GM19452 (cell line): ENCODE data around the gene PIGV.

Source experiments
- ATAC-seq: cut with Tn5 transposase; IDR thresholded peaks from one replicate; pipeline ENCODE4 v1.9.1; 2021; ENCODE audit not compliant: unreplicated experiment

The PIGV gene

DNA sequence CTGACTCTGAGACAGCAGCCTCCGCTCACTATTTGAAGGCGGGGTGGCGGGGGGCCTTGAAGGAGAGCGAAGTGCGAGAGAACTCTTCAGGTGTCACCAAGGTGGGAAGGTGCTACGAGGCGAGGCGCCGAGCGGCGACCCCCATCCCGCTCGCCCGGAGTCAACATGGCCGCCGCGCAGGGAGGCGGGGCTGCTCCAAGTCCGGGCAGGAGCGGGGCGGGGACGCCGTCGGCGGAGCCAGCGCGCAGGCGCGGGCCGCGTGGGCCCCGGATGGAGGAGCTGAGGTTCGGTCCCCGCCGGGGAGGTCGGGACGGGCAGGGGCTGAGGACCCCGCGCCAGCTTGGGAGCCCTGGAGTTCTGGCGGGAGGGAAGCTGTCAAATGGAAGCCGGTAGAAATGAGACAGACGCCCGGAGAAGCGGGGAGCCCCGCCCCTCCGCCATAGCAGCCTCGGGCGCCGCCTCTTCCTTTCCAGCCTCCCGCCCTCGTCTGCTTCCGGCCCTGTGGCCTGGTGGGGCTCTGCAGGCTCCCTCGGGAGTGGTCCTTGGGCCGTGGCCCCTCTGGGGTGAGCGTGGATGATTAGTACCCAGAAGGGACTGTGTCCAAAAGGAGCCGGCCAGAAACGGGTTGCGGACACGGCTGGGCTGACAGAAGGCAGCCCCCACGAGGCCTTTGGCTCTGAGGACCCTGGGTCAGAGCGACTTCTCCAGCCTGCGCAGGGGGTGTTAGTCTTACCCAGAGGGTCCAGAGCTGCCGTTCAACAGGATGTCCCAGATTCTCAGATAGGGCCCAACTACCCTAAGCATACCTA is at the start of gene PIGV:
PIGV (plus strand) TSS at position 245 of the 809 bp plus-strand sequence. CDS start 2,866 bp downstream, outside the sequence.
- ATAC-seq = peak; percentile 53

DNA sequence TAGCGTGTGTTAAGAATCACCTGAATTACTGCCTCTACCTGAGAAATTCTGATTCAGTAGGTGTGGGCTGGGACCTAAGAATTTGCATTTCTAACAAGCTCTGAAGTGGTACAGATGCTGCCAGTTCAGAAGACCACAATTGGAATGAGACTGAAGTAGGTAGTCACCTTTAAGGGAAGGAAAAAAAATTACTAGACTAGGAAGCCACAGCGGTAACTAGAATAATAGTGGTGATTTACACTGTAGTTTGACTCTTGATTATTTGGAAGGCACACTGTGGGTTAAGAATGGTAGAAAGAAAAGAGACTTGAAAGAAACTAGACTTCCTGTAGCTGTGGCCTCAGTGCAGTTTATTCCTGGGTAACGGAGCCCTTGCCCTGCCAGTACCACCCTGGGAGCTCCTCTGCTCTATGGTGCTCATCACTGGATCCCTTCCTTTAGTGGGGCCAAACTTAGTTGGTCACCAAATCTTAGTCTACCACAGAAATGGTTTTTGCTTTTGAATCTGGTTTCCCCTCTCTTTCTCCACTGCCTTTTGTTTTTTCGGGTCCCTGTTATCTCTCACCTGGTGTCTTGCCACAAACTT is 48.3 kb upstream of the PIGV start:
- no peak for ATAC-seq

DNA sequence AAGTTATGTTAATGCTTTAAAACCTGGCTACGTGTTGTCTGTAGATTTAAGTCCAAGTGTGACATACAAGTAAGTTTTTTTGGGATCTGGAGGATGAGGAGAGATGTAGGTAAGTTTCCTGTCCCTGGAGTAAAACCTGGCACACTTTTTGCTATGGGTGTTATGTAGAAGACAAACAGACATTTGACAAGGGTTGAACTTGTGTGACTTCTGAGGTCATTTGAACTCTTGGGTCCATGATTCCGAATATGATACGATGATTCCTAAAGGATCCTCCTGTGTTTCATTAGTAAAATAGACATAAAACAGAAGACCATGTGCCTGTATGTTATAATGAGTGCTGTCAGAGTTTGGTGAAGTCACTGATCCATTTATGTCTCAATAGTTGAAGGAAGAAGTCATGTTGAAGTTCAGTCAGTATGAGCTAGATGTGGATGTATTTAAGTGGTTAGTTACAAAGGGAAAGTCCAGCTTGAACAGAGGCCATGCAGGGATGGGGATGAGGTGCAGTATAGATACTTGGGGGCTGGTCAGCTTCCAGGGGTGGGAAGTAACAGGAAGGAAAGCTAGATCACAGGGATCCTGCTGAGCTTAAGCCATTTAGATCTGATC is 47.6 kb upstream of the PIGV start:
- ATAC-seq = no peak

DNA sequence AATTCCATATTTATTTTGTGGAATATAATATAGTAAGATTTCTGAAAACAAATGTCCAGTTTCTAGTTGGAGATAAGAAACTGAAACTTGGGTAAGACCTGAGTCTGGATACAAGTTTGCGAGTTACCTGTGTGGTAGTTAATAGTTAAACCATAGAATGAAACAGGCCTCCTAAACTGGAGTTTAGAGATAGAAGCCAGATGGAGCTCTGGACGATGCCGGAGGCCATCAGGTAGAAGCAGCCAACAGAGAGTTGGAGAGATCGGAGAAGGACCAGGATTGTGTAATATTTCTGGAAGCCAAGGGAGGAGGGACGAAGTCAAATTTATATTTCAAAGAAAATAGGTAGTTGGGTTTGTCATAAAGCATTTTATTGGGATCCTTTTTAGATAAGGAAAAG is 46.8 kb upstream of the PIGV start:
- no peak for ATAC-seq

DNA sequence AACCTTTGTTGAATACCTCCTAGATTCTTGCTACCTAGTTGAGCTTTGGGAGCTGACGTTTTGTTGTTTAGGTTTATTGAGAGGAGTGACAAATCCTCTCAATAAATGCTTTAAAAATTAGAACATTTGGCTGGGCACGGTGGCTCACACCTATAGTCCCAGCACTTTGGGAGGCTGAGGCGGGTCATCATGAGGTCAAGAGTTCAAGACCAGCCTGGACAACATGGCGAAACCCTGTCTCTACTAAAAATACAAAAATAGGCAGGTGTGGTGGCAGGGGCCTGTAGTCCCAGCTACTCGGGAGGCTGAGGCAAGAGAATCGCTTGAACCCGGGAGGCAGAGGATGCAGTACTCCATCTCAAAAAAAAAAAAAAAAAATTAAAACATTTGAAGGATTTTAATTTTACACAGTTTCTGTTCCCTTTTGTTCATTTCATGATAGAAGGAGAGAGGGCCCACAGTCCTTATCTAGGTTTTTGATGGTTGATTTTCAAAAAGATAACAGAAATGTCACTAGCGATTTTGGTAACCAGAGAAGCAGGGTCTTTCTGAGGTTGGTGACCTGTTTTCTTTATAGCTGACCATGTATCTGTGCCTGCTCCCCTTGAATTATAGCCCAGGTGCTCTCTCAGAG is 44.2 kb upstream of the PIGV start:
- ATAC-seq = no peak

DNA sequence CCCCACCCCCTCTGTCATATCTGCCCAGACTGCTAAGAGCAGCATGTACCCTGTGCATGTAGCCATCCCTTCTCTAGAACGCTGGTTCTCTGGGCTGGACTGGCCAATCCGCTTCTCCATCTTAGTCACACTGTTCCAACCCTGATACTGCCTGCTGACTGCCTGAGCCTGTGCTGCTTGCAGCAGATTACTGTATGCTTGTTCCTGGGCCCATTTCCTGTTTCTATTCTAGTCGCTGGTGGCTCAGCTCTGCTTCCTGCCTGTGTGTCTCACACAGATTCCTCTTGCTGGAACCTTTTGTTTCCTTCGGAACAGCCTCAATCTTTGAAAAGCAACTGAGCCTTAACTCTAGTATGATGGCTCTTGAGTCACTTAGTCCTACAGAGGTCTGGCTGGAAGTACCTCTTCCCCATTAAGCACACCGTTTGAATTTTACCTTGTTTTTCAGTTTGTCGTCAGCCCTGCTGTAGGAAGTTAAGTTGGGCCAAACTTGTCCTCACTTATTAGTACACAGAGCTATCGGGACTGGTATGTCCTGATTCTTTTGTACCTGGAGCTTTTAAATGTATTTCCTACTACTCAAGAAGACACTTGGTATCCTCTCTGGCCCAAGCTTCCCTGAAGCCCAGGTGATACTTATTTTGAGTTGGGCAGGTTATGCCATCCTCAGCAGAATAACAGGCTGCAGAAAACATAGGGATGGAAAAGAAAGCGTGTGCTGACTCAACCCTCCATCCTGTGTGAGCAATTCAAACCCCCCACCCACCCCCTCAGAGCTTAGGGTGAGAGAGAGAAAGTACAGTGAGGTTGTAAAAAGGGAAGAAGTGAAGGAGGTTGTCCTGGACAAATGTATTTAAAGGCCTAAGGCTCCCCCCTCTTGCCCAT is 43.4 kb upstream of the PIGV start:
- ATAC-seq = peak; percentile 93

DNA sequence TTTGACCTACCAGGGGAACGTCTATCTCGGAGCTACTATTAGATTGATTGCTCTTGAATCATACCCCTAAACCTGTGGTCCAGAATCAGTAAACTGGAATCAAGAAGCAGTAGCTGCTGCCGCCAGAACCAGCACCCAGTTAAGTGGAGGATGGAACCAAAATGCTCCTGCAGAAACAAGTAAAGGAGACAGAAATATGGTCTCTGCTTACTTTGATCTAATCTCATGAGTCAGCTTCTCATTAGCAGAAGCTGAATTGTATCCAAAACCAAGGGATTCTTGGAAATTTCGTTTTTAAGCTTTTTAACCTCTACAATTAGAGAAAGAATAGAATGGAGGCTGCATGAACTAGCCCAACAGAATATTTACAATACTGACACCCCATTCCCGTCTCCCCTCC is 42.6 kb upstream of the PIGV start:
- no peak for ATAC-seq

DNA sequence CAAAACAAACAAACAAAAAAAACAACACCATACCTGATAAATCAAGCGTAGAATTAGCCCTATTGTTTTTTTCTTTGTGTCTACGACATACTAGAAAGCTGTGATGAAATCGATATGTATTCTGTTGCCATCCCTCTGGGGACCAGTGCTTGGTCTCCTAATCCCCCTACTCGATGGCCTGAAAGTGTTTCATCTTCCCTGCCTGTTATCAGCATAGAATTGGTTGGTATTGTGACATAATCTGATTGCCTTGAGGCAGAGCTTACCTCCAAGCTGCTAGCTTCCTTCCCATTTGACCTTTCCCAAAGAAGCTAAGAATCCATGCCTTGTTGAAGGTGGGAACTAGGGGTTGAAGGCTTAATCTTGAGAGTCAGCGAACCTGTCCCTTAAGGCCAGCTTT is 40.7 kb upstream of the PIGV start:
- no peak for ATAC-seq

DNA sequence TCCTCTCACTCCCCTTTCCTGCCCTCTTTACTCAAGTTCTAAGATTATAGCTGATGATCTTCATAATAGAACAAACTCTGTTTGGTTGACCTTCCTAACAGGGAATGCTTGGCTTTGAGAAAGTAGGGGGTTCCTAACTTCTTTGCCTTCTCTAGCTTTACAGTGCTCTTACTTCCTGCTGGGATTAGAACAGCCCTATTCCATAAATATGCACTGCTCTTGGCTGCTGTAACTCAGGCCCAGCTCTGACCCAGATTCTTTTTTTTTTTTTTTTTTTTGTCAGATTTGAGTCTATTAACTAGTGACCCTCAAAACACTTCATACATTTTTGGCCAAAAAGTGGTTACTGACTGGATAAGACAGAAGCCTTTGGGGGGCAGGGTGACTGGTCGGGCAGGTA is 39.4 kb upstream of the PIGV start:
- no peak for ATAC-seq

DNA sequence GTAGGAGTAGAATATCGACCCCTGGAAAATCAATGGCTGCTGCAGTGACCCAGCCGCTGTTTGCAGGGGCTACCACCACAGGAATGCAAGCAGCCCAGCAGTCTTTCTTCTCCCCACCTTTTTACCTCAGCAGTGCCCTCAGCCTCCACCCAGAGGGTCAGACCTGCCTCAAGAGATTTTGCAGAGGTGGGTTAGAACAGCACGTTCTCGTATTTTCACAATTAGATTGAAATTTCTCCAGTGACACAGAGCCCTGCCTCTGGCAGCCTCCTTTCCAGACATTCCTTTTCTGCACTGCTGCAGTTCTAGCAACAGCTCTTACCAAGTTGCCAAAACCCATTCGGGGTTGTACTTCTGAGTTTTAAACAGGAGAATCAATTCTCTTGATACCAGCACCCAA is 38.3 kb upstream of the PIGV start:
- no peak for ATAC-seq

DNA sequence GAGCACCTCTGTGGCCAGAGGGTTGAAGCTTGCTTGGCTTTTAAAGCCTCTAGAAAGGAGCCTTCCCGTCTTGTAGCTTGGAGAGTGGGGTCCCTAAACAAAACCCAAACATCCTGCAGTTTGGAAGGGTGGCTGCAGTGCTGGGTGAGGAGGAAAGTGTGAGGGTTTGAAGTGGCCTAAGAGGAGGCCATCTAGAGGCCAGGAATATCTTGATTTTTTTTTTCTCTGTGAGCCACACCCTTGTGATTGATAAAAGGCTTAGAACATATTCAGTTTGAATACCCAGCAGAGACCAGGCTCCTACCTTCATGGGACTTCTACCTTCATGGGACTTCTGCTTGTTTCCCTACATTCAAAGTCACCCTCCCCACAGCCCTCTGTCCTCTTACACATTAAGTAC is 37.3 kb upstream of the PIGV start:
- ATAC-seq = no peak

DNA sequence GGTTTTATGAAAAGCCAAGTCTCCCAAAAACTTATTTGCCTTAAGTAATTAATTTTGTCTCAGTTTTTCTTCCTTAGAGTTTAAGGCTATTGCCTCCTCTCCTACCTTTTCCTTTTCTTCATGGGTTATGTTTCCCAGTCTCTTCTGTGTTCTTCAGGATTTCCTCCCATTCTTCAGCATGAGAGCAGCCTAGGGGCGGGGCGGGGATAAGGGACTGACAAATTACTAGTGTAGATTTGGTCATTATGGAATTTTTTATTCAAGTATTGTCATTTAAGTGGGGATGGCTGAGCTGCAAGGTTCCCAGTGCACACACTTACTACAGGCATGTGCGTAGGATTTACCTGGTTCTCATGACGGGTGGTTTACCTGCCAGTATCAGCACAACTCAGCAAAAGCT is 35.2 kb upstream of the PIGV start:
- ATAC-seq = no peak

DNA sequence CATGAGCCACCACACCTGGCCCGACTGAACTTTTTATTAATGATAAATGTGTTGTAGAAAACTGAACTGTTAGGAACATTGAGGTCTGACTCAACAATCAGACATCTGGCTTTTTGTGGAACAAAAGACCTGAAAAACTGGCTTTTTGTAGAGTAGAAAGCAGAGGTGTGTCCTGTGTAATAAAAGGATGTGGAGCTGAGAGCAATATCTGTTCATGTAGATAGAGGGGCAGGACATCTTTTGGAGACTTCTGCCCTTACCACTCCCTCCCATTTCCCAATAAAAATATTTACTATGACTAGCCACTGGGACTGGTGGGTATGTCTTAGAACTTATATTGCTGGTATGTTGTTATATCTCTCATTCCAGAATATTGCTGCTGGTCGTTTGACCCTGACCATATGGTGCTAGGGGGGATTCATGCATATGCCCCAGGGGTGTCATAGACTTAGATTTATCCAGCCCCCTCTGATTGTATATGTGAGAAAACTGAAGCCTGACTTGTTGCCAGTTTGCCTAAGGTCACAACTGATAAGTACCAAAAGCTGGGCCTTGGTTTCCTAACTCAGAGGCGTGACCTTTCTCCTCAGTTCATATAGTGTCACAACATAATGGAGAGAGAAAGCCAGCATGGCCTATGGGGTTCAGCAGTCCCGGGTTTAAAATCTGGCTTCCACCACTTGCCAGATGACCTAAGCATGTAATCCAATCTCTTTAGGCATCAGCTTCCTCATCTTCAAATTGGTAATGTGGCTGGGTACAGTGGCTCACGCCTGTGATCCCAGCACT is 33.5 kb upstream of the PIGV start:
- no peak for ATAC-seq

DNA sequence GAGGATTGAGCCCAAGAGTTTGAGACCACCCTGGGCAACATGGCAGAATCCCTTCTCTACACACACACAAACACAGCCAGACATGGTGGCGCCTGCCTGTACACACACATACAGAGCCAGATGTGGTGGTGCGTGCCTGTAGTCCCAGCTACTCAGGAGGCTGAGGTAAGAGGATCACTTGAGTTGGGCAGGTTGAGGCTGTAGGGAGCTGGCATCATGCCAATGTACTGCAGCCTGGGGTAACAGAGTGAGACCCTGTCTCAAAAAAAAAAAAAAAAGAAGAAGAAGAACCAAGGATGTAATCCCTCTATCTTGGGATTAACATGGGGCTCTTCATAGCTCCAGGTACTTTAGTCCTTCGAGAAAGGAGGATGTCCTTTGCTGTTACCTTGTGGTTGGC is 29.4 kb upstream of the PIGV start:
- no peak for ATAC-seq

DNA sequence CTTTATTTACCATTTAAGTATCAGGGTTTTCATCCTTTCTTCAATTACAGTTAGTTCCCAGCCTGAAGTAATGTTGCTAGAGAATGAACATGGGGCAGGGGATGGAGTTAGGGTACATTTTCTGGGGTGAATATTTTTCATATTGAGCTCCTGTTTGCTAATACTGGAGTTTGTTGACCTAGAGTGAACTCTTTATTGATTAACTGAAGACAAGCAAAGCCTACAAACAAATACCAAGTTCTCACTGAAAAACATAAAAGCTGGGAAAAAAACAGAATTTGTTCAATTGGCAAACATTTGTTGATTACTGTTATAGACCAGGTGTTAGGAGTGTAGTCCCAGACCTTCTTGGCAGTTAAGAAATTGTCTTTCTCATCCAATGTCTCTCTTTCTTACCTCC is 28.2 kb upstream of the PIGV start:
- ATAC-seq = no peak

DNA sequence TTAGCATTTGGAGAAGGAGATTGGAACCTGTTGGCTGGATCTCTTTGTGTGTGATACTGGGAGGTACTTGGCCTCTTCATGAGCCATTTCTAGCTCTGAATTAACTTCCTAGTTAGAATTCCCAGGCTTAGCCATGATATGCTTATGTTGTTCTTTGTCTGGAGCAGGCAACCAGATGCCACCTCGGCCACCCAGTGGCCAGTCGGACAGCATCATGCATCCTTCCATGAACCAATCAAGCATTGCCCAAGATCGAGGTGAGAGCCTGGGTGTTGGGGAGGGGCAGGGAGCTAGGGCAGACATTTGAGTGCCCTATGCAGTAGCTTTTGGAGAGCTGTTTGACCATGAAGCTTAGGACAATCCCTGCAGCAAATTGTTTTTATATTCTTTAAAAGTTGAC is 26.5 kb upstream of the PIGV start:
- ATAC-seq = no peak

DNA sequence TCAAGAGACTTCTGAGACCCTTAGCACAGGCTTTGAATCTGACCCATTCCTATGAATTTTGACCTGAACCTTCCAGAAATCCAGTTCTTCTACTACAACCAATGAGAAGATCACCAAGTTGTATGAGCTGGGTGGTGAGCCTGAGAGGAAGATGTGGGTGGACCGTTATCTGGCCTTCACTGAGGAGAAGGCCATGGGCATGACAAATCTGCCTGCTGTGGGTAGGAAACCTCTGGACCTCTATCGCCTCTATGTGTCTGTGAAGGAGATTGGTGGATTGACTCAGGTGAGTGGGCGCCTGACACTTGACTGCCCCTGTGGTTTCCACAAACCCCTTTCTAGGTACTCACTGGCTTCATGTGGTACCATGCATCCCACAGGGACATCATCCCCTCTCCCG is 20.0 kb upstream of the PIGV start:
- ATAC-seq = no peak

DNA sequence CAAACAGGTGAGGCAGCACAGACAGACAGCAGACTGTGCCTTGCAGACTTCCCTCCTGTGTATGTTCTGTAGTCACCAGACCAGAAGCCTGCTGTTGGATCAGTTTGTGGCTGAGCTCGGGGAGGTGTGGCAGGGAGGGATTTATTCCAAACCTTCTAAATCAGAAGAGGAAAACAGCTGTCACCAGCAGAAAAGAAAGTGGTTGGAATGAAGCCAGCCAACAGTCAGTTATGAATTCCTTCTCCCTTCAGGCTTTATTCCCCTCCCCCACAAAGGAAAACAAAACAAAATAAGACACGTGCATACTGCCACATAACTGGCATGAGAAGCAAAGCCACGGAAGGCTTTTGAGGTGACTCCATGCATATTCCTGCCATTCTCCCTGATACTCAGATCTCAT is 19.0 kb upstream of the PIGV start:
- no peak for ATAC-seq

DNA sequence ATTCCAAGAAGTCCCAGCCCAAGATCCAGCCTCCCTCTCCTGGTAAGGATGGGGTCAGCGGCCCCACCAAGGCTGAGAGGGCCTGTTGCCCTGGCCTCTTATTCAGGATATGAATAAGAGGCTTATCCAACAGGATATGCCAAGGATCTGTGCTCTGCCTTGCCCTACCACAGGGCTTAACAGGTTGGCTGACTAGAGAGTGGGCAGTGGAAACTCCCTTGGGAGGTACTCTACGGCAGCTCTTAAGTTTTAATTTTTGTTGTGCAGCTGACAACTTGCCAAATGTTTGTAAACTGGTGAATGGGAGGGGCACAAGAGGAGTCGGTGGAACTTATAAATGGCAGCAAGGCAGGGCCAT is 16.5 kb upstream of the PIGV start:
- ATAC-seq = no peak

DNA sequence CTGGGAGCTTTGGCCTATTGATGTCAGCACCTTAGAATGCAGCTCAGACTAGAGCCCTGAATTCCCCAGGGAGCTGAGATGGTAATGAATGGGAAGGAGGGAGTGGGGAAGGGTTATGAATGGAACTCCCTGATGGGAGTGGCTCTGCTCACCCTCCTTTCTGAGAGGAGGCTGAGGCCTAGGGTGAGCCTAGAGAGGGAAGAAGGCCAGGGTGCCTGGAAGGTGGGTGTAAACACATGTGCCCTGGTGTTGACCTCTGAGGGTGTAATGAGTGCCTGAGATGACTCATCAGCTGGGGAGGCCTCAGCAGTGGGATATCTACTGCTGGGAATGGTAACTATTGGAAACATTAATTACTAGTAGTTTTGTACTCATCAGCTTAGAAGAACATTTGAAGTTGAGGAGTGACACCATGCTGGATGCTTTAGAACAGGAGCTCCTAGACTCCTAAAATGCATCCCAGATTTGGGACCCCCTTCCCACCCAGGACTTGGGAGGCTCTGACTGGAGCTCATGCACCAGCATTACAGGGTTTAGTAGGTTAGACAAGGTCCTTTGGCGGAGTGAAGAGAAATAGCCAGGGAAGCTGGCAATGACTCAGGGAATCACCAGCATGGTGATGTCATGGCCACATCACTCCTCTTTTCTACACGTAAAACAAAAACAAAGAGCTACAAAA is 16.0 kb upstream of the PIGV start:
- no peak for ATAC-seq
